ENCODE data around the gene RHOF.

GRCh38 chr12:121793440-121793837 is at the start of gene RHOF:
- no peak for TF ChIP-seq CTCF (IDR thresholded peaks at IDR 0.05)
- no peak for TF ChIP-seq POLR2A (IDR thresholded peaks at IDR 0.05)
